NCI-H146 (cell line): ENCODE results near the gene RABGAP1L.
A peak's percentile ranks its signal among the peaks of the same experiment; 100 is the strongest.
"Not testable (repeated sequence)": the region's sequence is repeated elsewhere in the genome, so short reads cannot be mapped to it uniquely, and the experiment has no call there.

Experiments
- DNase-seq: peaks from one replicate; lab custom pipeline; 2025; lab: John Stamatoyannopoulos, UW

Gene RABGAP1L

GRCh38 chr1:174447866-174448530 is 288.7 kb downstream of the RABGAP1L start, which contains the start of gene GPR52:
TSS of gene GPR52 (plus strand) at chr1:174447964. CDS start at chr1:174448112, 148 bp downstream.
- no peak for DNase-seq

GRCh38 chr1:174448531-174448883 is 289.2 kb downstream of the RABGAP1L start:
- DNase-seq: no peak

- no peak for DNase-seq
These were observed 289.7 kb downstream of the RABGAP1L start for GRCh38 chr1:174448974-174449373.

- DNase-seq: no peak
These were observed 292.1 kb downstream of the RABGAP1L start for GRCh38 chr1:174451408-174451807.

- no peak for DNase-seq
These were observed 306.5 kb downstream of the RABGAP1L start for GRCh38 chr1:174465855-174466254.

GRCh38 chr1:174466607-174467006 is 307.3 kb downstream of the RABGAP1L start:
- DNase-seq: no peak

GRCh38 chr1:174469052-174469451 is 309.7 kb downstream of the RABGAP1L start:
- no peak for DNase-seq

- no peak for DNase-seq
These were observed 310.4 kb downstream of the RABGAP1L start for GRCh38 chr1:174469687-174470086.

GRCh38 chr1:174479281-174479680 is 320.0 kb downstream of the RABGAP1L start:
- no peak for DNase-seq

GRCh38 chr1:174480324-174480723 is 321.0 kb downstream of the RABGAP1L start:
- DNase-seq: no peak

GRCh38 chr1:174491606-174492005 is 332.3 kb downstream of the RABGAP1L start:
- DNase-seq: no peak

- DNase-seq: no peak
These were observed 338.2 kb downstream of the RABGAP1L start for GRCh38 chr1:174497478-174497877.

- not testable (repeated sequence) for DNase-seq
These were observed 357.4 kb downstream of the RABGAP1L start for GRCh38 chr1:174516755-174517154.

GRCh38 chr1:174519844-174520243 is 360.5 kb downstream of the RABGAP1L start:
- DNase-seq: peak; percentile 22

- DNase-seq: no peak
These were observed 372.4 kb downstream of the RABGAP1L start for GRCh38 chr1:174531751-174532150.

- DNase-seq: no peak
These were observed 375.5 kb downstream of the RABGAP1L start for GRCh38 chr1:174534789-174535188.

- no peak for DNase-seq
These were observed 375.9 kb downstream of the RABGAP1L start for GRCh38 chr1:174535207-174535606.

GRCh38 chr1:174543421-174543820 is 384.1 kb downstream of the RABGAP1L start:
- not testable (repeated sequence) for DNase-seq

GRCh38 chr1:174550296-174550695 is 391.0 kb downstream of the RABGAP1L start:
- no peak for DNase-seq

GRCh38 chr1:174556392-174556791 is 397.1 kb downstream of the RABGAP1L start:
- no peak for DNase-seq

GRCh38 chr1:174568551-174568950 is 409.2 kb downstream of the RABGAP1L start:
- DNase-seq: no peak

GRCh38 chr1:174569240-174569639 is 409.9 kb downstream of the RABGAP1L start:
- no peak for DNase-seq

GRCh38 chr1:174572771-174573170 is 413.5 kb downstream of the RABGAP1L start:
- DNase-seq: no peak

GRCh38 chr1:174576120-174576519 is 416.8 kb downstream of the RABGAP1L start:
- not testable (repeated sequence) for DNase-seq
